ENCODE data around the gene RAB25.

Gene RAB25

DNA sequence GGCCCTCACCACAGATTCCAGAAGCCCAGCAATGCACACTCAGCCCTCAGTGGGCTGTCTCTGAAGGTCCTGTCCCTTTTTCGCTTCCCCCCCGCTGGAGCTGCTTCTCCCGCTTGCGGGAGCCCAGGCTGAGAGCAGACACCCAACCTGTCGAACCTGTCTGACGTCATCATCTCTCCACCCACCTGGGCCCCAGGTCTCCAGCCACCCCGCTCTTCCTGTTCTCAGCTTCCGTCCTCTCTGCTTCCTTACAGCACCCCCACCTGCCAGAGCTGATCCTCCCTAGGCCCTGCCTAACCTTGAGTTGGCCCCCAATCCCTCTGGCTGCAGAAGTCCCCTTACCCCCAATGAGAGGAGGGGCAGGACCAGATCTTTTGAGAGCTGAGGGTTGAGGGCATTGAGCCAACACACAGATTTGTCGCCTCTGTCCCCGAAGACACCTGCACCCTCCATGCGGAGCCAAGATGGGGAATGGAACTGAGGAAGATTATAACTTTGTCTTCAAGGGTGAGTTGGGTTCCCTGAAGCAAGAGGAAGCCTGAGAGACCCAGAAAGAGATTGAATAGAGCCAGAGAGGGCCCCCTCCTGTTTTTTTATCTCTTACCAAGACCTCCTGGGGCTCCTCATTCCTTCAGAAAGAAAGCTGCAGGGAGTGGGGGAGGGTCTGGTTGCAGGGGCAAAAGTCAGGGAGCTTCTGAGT is at the start of gene RAB25:
RAB25 (plus strand) TSS at position 224 of the 700 bp plus-strand sequence; CDS start at position 465, 241 bp downstream.
- H3K4me3 ChIP-seq (ENCODE audit: low read length), result peak within 1 kb of the TSS; percentile 42; the same call in 1 of the 2 replicates
- H3K27me3 ChIP-seq (ENCODE audit: control insufficient read depth, insufficient read depth, low read length), result no peaks in the 10 kb centered on the region
- WGBS (ENCODE audit: insufficient coverage, insufficient read length), result no CpG with 5 or more reads among the region's 11 CpGs
- peak within 1 kb of the TSS; percentile 29 for H3K27ac ChIP-seq (ENCODE audit: low read length)
- no peaks in the 10 kb centered on the region; the same call in 1 of the 2 replicates for H3K36me3 ChIP-seq (ENCODE audit: control insufficient read depth, insufficient read depth, low read length)
- no peaks in the 10 kb centered on the region for H3K9me3 ChIP-seq (ENCODE audit: control insufficient read depth, insufficient read depth, low read length)
- H3K4me1 ChIP-seq (ENCODE audit: control insufficient read depth, insufficient read depth, low read length), result peaks cover 3% of the 10 kb centered on the region; the same call in 1 of the 2 replicates
- DNase-seq (ENCODE audit: low read depth, low spot score), result no peak

DNA sequence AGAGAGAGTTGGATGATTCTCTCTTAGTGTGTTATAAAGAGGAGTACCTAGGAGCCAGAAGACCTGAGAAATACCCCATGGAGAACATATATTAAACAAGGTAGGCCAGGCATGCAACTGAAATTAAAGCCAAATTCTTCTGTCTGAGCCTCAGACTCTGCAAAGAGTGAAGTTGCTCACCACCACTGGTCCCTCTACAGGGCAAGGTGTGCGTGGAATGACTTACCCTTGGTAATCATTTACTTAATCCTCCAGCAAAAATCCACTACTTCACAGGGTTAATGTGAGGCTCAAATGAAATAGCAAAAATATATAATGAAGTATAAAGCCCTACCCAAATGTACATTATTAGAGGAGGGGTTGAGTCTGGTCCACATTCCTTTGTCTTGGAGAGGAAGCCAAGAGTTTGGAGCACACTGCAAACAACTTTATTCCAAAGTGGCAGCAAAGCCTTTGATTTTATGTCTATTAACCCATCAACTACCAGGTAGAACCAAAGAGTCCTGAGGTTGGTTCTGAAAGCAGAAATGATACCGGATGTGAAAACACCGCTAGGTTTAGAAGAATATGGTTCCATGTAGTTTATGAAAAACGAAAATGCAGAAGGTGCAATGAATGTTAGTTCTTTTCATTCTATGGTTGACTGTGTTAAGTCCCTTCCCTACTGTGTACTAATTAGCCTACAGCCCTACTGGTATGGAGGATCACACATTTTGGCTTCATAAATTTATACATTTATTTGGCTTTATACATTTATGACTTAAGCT is 48.7 kb upstream of the RAB25 start:
- no peaks in the 10 kb centered on the region for H3K27me3 ChIP-seq (ENCODE audit: control insufficient read depth, insufficient read depth, low read length)
- H3K36me3 ChIP-seq (ENCODE audit: control insufficient read depth, insufficient read depth, low read length), result peaks cover 22% of the 10 kb centered on the region; the same call in 1 of the 2 replicates
- H3K4me1 ChIP-seq (ENCODE audit: control insufficient read depth, insufficient read depth, low read length), result no peaks in the 10 kb centered on the region
- no peak overlapping the region for H3K27ac ChIP-seq (ENCODE audit: low read length)
- no CpG with 5 or more reads among the region's 4 CpGs for WGBS (ENCODE audit: insufficient coverage, insufficient read length)
- H3K9me3 ChIP-seq (ENCODE audit: control insufficient read depth, insufficient read depth, low read length), result no peaks in the 10 kb centered on the region
- no peak overlapping the region for H3K4me3 ChIP-seq (ENCODE audit: low read length)
- no peak for DNase-seq (ENCODE audit: low read depth, low spot score)

DNA sequence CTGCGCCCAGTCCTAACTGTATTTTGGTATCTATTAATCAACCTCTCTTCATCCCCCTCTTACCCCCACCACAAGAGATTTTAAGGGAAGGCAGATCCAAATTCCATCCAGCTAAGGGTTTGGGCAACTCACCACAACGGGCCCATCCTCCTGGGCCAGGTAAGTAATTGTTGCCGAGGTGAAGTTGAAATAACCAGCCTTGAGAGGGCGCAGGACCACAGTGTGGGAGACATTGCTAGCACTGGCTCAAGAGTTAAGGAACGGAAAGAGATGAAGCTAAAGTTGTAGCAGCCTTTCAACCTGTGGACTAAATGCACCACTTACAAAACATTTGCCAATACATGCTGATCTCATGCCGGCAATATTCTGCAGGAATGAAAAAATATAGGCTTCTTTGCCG is 46.1 kb upstream of the RAB25 start:
- H3K27ac ChIP-seq (ENCODE audit: low read length), result no peak overlapping the region
- peaks cover 22% of the 10 kb centered on the region; the same call in 1 of the 2 replicates for H3K36me3 ChIP-seq (ENCODE audit: control insufficient read depth, insufficient read depth, low read length)
- WGBS (ENCODE audit: insufficient coverage, insufficient read length), result no CpG with 5 or more reads among the region's 7 CpGs
- 0 out of 2 replicates have a peak, but pooled peaks cover under 1% of the 10 kb centered on the region for H3K4me1 ChIP-seq (ENCODE audit: control insufficient read depth, insufficient read depth, low read length)
- no peaks in the 10 kb centered on the region for H3K9me3 ChIP-seq (ENCODE audit: control insufficient read depth, insufficient read depth, low read length)
- no peak overlapping the region for H3K4me3 ChIP-seq (ENCODE audit: low read length)
- H3K27me3 ChIP-seq (ENCODE audit: control insufficient read depth, insufficient read depth, low read length), result no peaks in the 10 kb centered on the region
- no peak for DNase-seq (ENCODE audit: low read depth, low spot score)

DNA sequence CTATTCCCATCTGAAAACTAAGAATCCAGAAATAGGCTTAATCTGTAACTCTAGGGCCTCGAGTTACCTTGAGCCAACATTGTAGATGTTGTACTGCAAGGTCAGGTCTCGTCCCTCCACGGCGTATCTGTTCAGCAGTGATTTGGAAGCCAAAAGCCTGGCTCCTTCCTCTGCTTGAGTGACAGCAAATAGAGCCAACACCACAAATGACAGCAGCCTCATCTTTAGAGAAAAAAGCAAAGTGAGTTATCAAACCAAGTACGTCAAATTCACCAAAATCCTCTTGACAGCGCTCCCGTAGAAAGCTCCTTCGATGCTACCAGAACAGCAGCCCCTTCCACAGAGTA is 41.0 kb upstream of the RAB25 start:
- Histone ChIP-seq H3K4me3 (ENCODE audit: low read length) (peak overlapping the region; percentile 78; the same call in 1 of the 2 replicates), H3K27ac (ENCODE audit: low read length) (no peak overlapping the region), H3K4me1 (ENCODE audit: control insufficient read depth, insufficient read depth, low read length) (0 out of 2 replicates have a peak, but pooled peaks cover 1% of the 10 kb centered on the region), H3K27me3 (ENCODE audit: control insufficient read depth, insufficient read depth, low read length) (no peaks in the 10 kb centered on the region), H3K36me3 (ENCODE audit: control insufficient read depth, insufficient read depth, low read length) (peaks cover 6% of the 10 kb centered on the region; the same call in 1 of the 2 replicates), H3K9me3 (ENCODE audit: control insufficient read depth, insufficient read depth, low read length) (no peaks in the 10 kb centered on the region)
- WGBS (ENCODE audit: insufficient coverage, insufficient read length), result no CpG with 5 or more reads among the region's 8 CpGs
- no peak for DNase-seq (ENCODE audit: low read depth, low spot score)

DNA sequence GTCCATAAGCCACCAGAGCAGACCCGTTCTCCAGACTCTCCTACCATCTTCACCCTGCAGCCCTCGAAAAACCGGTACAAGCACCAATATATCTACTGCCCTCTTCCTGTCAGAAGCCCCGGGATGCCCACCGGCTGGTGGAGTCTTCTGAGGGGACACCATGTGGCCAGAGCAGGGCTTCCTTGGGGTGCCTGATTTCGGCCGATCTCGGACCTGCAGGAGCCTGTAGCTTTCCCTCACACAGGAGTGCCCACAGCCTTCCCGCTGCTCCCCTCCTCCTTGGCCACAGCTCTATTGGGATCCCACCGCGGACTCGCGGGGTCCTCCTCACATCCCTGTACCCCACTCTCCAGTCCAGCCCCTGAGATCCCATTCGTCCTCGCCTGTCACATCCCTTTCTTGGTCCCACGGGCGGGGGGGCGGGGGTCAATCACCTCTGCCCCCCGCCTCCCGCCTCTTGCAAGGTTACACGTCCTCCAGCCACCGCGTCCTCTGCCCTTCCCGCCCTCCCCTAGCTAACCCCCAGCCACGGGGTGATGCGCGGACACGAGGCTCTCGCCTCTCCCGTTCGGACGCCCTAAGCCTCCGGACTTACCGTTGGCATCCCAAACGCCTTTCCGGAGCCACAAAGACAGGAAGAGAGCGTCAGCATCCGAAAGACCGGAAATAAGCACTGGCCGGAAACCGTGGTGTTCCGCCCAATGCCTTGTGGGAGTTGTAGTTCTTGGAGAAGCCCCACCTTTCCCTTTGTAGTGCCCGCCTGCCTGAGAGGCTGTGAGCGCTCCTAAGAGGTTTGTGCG is 40.5 kb upstream of the RAB25 start, which contains the start of gene SSR2:
SSR2 (minus strand) TSS at position 659 of the 800 bp plus-strand sequence. CDS start 784 bp downstream, outside the sequence.
- DNase-seq (ENCODE audit: low read depth, low spot score), result peak; percentile 71
- peaks cover 6% of the 10 kb centered on the region; the same call in 1 of the 2 replicates for H3K36me3 ChIP-seq (ENCODE audit: control insufficient read depth, insufficient read depth, low read length)
- no CpG with 5 or more reads among the region's 45 CpGs for WGBS (ENCODE audit: insufficient coverage, insufficient read length)
- H3K4me3 ChIP-seq (ENCODE audit: low read length), result peak within 1 kb of the TSS; percentile 78
- H3K27me3 ChIP-seq (ENCODE audit: control insufficient read depth, insufficient read depth, low read length), result no peaks in the 10 kb centered on the region
- no peak within 1 kb of the TSS for H3K27ac ChIP-seq (ENCODE audit: low read length)
- H3K9me3 ChIP-seq (ENCODE audit: control insufficient read depth, insufficient read depth, low read length), result no peaks in the 10 kb centered on the region
- H3K4me1 ChIP-seq (ENCODE audit: control insufficient read depth, insufficient read depth, low read length), result 0 out of 2 replicates have a peak, but pooled peaks cover 1% of the 10 kb centered on the region

DNA sequence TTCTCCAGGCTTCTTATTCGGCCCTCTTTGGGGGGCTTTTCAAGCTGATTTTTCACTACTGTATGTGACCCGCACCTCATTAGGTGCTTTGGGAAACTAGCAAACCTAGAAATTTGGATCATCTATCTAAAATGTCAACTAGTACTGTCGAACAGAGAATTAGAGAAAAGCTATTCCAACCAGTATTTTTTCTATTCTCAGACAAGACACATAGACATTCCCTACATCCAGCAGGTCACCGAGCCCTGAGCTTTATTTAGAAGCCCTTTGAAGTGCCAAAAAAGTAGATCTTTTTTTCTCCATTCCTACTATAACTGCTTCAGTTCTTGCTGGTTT is 39.9 kb upstream of the RAB25 start:
- Histone ChIP-seq H3K27me3 (ENCODE audit: control insufficient read depth, insufficient read depth, low read length) (no peaks in the 10 kb centered on the region), H3K36me3 (ENCODE audit: control insufficient read depth, insufficient read depth, low read length) (peaks cover 6% of the 10 kb centered on the region; the same call in 1 of the 2 replicates), H3K27ac (ENCODE audit: low read length) (no peak overlapping the region), H3K4me3 (ENCODE audit: low read length) (no peak overlapping the region; the same call in 1 of the 2 replicates), H3K9me3 (ENCODE audit: control insufficient read depth, insufficient read depth, low read length) (no peaks in the 10 kb centered on the region), H3K4me1 (ENCODE audit: control insufficient read depth, insufficient read depth, low read length) (0 out of 2 replicates have a peak, but pooled peaks cover 1% of the 10 kb centered on the region)
- no peak for DNase-seq (ENCODE audit: low read depth, low spot score)
- no CpG with 5 or more reads among the region's 4 CpGs for WGBS (ENCODE audit: insufficient coverage, insufficient read length)

DNA sequence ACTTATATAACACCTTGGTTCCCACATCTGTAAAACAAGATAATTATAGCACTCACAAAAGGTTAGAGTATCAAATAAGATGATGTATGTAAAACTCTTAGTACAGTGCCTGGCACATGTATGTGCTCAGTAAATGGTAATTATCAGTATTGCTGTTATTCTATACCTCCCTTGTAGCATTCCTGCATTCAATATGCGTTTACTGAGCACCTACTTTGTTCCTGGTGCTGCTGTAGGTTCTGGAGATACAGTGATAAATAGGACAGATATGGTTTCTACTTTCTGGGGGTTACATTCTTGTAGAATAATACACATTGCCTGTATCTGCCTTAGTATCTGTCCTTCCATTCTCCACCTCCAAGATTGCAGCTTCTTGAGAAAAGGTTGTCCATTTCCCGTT is 39.0 kb upstream of the RAB25 start:
- Histone ChIP-seq H3K27ac (ENCODE audit: low read length) (no peak overlapping the region), H3K4me3 (ENCODE audit: low read length) (no peak overlapping the region), H3K4me1 (ENCODE audit: control insufficient read depth, insufficient read depth, low read length) (0 out of 2 replicates have a peak, but pooled peaks cover 1% of the 10 kb centered on the region), H3K27me3 (ENCODE audit: control insufficient read depth, insufficient read depth, low read length) (no peaks in the 10 kb centered on the region), H3K36me3 (ENCODE audit: control insufficient read depth, insufficient read depth, low read length) (peaks cover 6% of the 10 kb centered on the region; the same call in 1 of the 2 replicates), H3K9me3 (ENCODE audit: control insufficient read depth, insufficient read depth, low read length) (no peaks in the 10 kb centered on the region)
- no peak for DNase-seq (ENCODE audit: low read depth, low spot score)
- no CpG with 5 or more reads among the region's 2 CpGs for WGBS (ENCODE audit: insufficient coverage, insufficient read length)

DNA sequence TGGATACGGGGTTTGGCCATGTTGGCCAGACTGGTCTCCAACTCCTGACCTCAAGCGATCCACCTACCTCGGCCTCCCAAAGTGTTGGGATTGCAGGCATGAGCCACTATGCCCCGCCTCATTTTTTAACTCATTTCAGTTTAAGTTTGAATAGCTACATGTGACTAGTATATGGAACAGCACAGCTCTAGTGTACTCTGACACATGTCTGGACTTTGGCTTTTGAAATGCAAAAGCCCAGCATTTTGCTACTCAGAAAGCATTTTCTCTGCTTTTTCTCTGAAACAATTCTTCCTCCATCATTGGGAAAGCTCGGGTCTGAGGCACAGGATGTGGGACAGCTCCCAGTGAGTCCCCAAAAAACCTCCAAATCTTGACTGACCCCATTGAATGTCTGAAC is 36.2 kb upstream of the RAB25 start:
- H3K27me3 ChIP-seq (ENCODE audit: control insufficient read depth, insufficient read depth, low read length), result no peaks in the 10 kb centered on the region
- no peak for DNase-seq (ENCODE audit: low read depth, low spot score)
- H3K4me1 ChIP-seq (ENCODE audit: control insufficient read depth, insufficient read depth, low read length), result 0 out of 2 replicates have a peak, but pooled peaks cover under 1% of the 10 kb centered on the region
- H3K4me3 ChIP-seq (ENCODE audit: low read length), result no peak overlapping the region
- H3K9me3 ChIP-seq (ENCODE audit: control insufficient read depth, insufficient read depth, low read length), result no peaks in the 10 kb centered on the region
- no peaks in the 10 kb centered on the region for H3K36me3 ChIP-seq (ENCODE audit: control insufficient read depth, insufficient read depth, low read length)
- no CpG with 5 or more reads among the region's 5 CpGs for WGBS (ENCODE audit: insufficient coverage, insufficient read length)
- no peak overlapping the region for H3K27ac ChIP-seq (ENCODE audit: low read length)

DNA sequence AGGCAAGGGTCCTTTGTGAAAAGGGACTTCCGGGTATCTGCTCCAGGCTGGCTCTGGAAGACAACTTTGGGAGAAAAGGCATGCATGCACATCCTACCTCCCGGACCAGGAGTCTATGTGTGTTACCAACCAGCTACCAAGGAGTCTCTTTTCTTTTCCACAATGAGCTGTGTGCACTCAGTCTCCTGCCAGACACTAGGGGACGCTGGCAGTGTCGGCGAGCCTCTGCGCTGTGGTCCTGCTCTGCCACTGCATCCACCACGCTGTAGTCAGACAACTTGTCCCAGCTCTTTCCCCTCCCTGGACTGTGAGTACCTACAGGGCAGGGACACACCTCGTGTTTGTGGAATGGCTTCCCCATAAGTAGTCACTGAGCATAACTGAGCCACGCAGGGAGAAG is 35.1 kb upstream of the RAB25 start:
- DNase-seq (ENCODE audit: low read depth, low spot score), result peak; percentile 47
- Histone ChIP-seq H3K27me3 (ENCODE audit: control insufficient read depth, insufficient read depth, low read length) (no peaks in the 10 kb centered on the region), H3K36me3 (ENCODE audit: control insufficient read depth, insufficient read depth, low read length) (no peaks in the 10 kb centered on the region), H3K9me3 (ENCODE audit: control insufficient read depth, insufficient read depth, low read length) (no peaks in the 10 kb centered on the region), H3K4me3 (ENCODE audit: low read length) (no peak overlapping the region), H3K4me1 (ENCODE audit: control insufficient read depth, insufficient read depth, low read length) (no peaks in the 10 kb centered on the region), H3K27ac (ENCODE audit: low read length) (no peak overlapping the region)
- WGBS (ENCODE audit: insufficient coverage, insufficient read length), result no CpG with 5 or more reads among the region's 9 CpGs

DNA sequence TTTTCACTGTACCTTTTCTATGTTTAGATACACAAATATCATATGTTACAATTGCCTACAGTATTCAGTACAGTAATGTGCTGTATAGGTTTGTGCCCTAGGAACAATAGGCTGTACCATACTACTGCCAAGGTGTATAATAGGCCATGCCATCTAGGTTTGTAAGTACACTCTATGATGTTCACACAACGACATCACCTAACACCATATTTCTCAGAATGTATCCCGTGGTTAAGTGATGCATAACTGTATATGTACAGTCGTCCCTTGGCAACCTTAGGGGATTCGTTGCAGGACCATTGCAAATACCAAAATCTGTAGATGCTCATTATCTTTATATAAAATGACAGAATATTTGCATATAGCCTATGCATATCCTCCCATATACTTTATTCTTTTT is 34.4 kb upstream of the RAB25 start:
- no peaks in the 10 kb centered on the region for H3K36me3 ChIP-seq (ENCODE audit: control insufficient read depth, insufficient read depth, low read length)
- H3K27me3 ChIP-seq (ENCODE audit: control insufficient read depth, insufficient read depth, low read length), result no peaks in the 10 kb centered on the region
- H3K4me1 ChIP-seq (ENCODE audit: control insufficient read depth, insufficient read depth, low read length), result no peaks in the 10 kb centered on the region
- H3K9me3 ChIP-seq (ENCODE audit: control insufficient read depth, insufficient read depth, low read length), result no peaks in the 10 kb centered on the region
- no peak for DNase-seq (ENCODE audit: low read depth, low spot score)
- no CpG with 5 or more reads among the region's 4 CpGs for WGBS (ENCODE audit: insufficient coverage, insufficient read length)
- no peak overlapping the region for H3K27ac ChIP-seq (ENCODE audit: low read length)
- H3K4me3 ChIP-seq (ENCODE audit: low read length), result no peak overlapping the region
